Heart left ventricle (tissue), 16 donors: ENCODE results near the gene CX3CR1. TPM values are rescaled to one million over a fixed set of nuclear protein-coding genes. Genes with fewer than 3 reads are reported as not detected.

Source experiments
- ATAC-seq, 4 donors: fragments of 200-7000 bp; cut with Tn5 transposase; one replicate each; pipeline ENCODE4 v1.9.1; 2020 to 2022; ENCODE audit warnings: moderate library complexity in 4 of 4, mild to moderate bottlenecking in 3 of 4, moderate number of reproducible peaks in 1 of 4
- DNase-seq, 5 donors: peaks; one replicate each; pipeline ENCODE4 v3.0.0-alpha.2; 2020
- H3K27ac ChIP-seq, 12 donors: fragments of 200-600 bp; sonication (generic) in 4 of 12; one replicate each; pipeline versions ENCODE4 v1.5.0 to v1.8.0; 2016 to 2022; ENCODE audit warnings: mild to moderate bottlenecking in 2 of 12
- H3K27me3 ChIP-seq, 9 donors: fragments of 200-600 bp; sonication (generic) in 2 of 9; one replicate each; pipeline versions ENCODE4 v1.5.1 to v1.8.0; 2016 to 2022; ENCODE audit warnings: mild to moderate bottlenecking in 3 of 9
- H3K36me3 ChIP-seq, 9 donors: fragments of 200-600 bp; sonication (generic) in 2 of 9; one replicate each; pipeline versions ENCODE4 v1.5.0 to v1.8.0; 2018 to 2022; ENCODE audit warnings: mild to moderate bottlenecking in 2 of 9
- H3K4me1 ChIP-seq, 12 donors: fragments of 200-600 bp; sonication (generic) in 4 of 12; one replicate each; pipeline versions ENCODE4 v1.5.0 to v1.8.0; 2016 to 2022; ENCODE audit warnings: mild to moderate bottlenecking in 3 of 12
- H3K4me3 ChIP-seq, 12 donors: fragments of 200-600 bp; sonication (generic) in 4 of 12; one replicate each; pipeline versions ENCODE4 v1.5.0 to v1.8.0; 2017 to 2022; ENCODE audit warnings: mild to moderate bottlenecking in 9 of 12, moderate library complexity in 4 of 12
- H3K9me3 ChIP-seq, 12 donors: fragments of 200-600 bp; sonication (generic) in 4 of 12; one replicate each; pipeline versions ENCODE4 v1.5.0 to v1.8.0; 2016 to 2022; ENCODE audit warnings: mild to moderate bottlenecking in 1 of 12
- CTCF ChIP-seq, 12 donors: fragments of 200-600 bp; sonication (generic) in 4 of 12; IDR thresholded peaks; one replicate each; pipeline versions ENCODE4 v1.5.0 to v1.8.0; 2018 to 2022; ENCODE audit warnings: antibody characterized with exemption in 12 of 12, mild to moderate bottlenecking in 5 of 12
- POLR2A ChIP-seq, 2 donors: fragments of 450-650 bp; IDR thresholded peaks; one replicate each; pipeline ENCODE4 v1.6.1; 2017; ENCODE audit warnings: antibody characterized with exemption in 2 of 2, mild to moderate bottlenecking in 2 of 2, moderate library complexity in 2 of 2
- WGBS, 4 donors: extraction: QIAGEN DNeasy Blood & Tissue Kit in 2 of 4; methylation state at CpG; one replicate each; pipeline versions ENCODE4 v1.1.5 to v1.1.7; 2013 to 2018; 5-methylcytosine and 5-hydroxymethylcytosine counted together
- intact Hi-C, 10 donors: fragments of 100-400 bp; cut with DNase I; formaldehyde crosslinking; loops; one replicate each; pipeline versions ENCODE4 v1.11.1 to v1.14.2; 2022
- polyA plus RNA-seq, 2 donors: library from polyadenylated mRNA; stranded (reverse); fragments of 200-250 nt; gene quantifications; one replicate each; pipeline ENCODE4 v1.2.3, GENCODE V29; 2013
- total RNA-seq, 9 donors: library from RNA; depleted of rRNA in 2 of 9; stranded (reverse); fragments of >200 nt in 2 of 9; fragmentation: NEBNext Ultra II Directional in 3 of 9; extraction: Animal tissue kit (Norgen Biotek cat#: 25700) in 3 of 9; gene quantifications; one replicate each; pipeline versions ENCODE4 v1.1.0 to v1.2.4, GENCODE V29; 2016 to 2023
- donor health status: ischemic (EF 13 %, LVEDD 7.1; RV severe dilation, severe dysfunction).
- donor health status: healthy with polysubstance abuse.
- donor health status: DM: no; HTN: yes; CAD: no.
- donor health status: DM: no; HTN: no; CAD: no.
- donor health status: ischemic (EF 25% LVEDD 6.9; RV normal size, moderate dysfunction).
- donor health status: ischemic (EF 25% LVEDD 5.7; RV mildly dilated, moderate dysfunction).
- donor health status: healthy.
- donor health status: DM: yes; HTN: yes; CAD: no.
- donor health status: ischemic (EF 35%, LVEDD 5.7; RV mildly dilated, moderate dysfunction).
- donor health status: nonischemic (EF 11% LVEDD 7.7; RV severe dilation, severe dysfunction).
- donor health status: DM: yes; HTN: yes; CAD: no.
- donor health status: PGD.
- donor health status: ischemic (EF 29% LVEDD 5.4; RV normal size, mild dysfunction).
- donor health status: nonischemic (EF 23%, LVEDD 6.1; RV moderate dilation, normal function).

CX3CR1 gene
- total and polyA plus RNA-seq, 11 donors, result 0.14 to 11.4 (median 1.1) TPM

- intact Hi-C loops, result no loop called here
- no peak for TF ChIP-seq CTCF (IDR thresholded peaks at IDR 0.05)
- no peak for TF ChIP-seq POLR2A (IDR thresholded peaks at IDR 0.05)
- peaks cover 0 to 14% (median 0%) of the 10 kb centered on the region in 12 donors for H3K9me3 ChIP-seq
- DNase-seq (no peak), ATAC-seq (no peak)
- no peaks in the 10 kb centered on the region for H3K4me1 ChIP-seq
- no peak overlapping the region for H3K27ac ChIP-seq
- H3K4me3 ChIP-seq, result no peak overlapping the region
- H3K36me3 ChIP-seq, result no peaks in the 10 kb centered on the region
- H3K27me3 ChIP-seq, result no peaks in the 10 kb centered on the region
Measured at GRCh38 chr3:39313289-39313688, 33.5 kb upstream of the CX3CR1 start.

- H3K4me1 ChIP-seq, result no peaks in the 10 kb centered on the region
- DNase-seq (no peak), ATAC-seq (no peak)
- no peak overlapping the region for H3K4me3 ChIP-seq
- no peaks in the 10 kb centered on the region for H3K36me3 ChIP-seq
- TF ChIP-seq POLR2A (IDR thresholded peaks at IDR 0.05) (no peak), CTCF (IDR thresholded peaks at IDR 0.05) (no peak)
- intact Hi-C loops, result no loop called here
- H3K9me3 ChIP-seq, result peaks cover 0 to 57% (median 22%) of the 10 kb centered on the region in 12 donors
- WGBS, 4 donors, result 88 to 94% (median 91%) methylated on average over 2 of the region's 2 CpGs
- H3K27me3 ChIP-seq, result peaks cover 0 to 3% (median 0%) of the 10 kb centered on the region in 9 donors
- H3K27ac ChIP-seq, result no peak overlapping the region
Measured at GRCh38 chr3:39302178-39302577, 22.3 kb upstream of the CX3CR1 start.

GRCh38 chr3:39299279-39299678 lies 19.4 kb upstream of the CX3CR1 start:
- intact Hi-C loops, result loop anchor here in 1 of 10 donors (10.0 kb wide), 1 partner anchor 76 kb away; no protein-coding TSS in a partner anchor
- Histone ChIP-seq H3K4me1 (no peaks in the 10 kb centered on the region), H3K36me3 (no peaks in the 10 kb centered on the region), H3K27ac (no peak overlapping the region), H3K9me3 (peaks cover 0 to 55% (median 19%) of the 10 kb centered on the region in 12 donors), H3K4me3 (no peak overlapping the region), H3K27me3 (peaks cover 0 to 3% (median 0%) of the 10 kb centered on the region in 9 donors)
- ATAC-seq (no peak), DNase-seq (no peak)
- no peak for TF ChIP-seq CTCF (IDR thresholded peaks at IDR 0.05)
- no peak for TF ChIP-seq POLR2A (IDR thresholded peaks at IDR 0.05)

GRCh38 chr3:39296197-39297077 lies 16.6 kb upstream of the CX3CR1 start:
- no peaks in the 10 kb centered on the region for H3K27me3 ChIP-seq
- H3K4me1 ChIP-seq, result no peaks in the 10 kb centered on the region
- no peak for ATAC-seq
- TF ChIP-seq CTCF (IDR thresholded peaks at IDR 0.05) (no peak), POLR2A (IDR thresholded peaks at IDR 0.05) (no peak)
- no peaks in the 10 kb centered on the region for H3K36me3 ChIP-seq
- no peak overlapping the region for H3K27ac ChIP-seq
- intact Hi-C loops, result loop anchor here in 1 of 10 donors (10.0 kb wide), 1 partner anchor 78 kb away; no protein-coding TSS in a partner anchor
- H3K9me3 ChIP-seq, result peaks cover 0 to 33% (median 17%) of the 10 kb centered on the region in 12 donors
- no peak overlapping the region for H3K4me3 ChIP-seq
- WGBS, 4 donors, result 83 to 87% (median 84%) methylated on average over 4 of the region's 4 CpGs
- no peak for DNase-seq
